ENCODE results near the gene CRABP2. TPM values are rescaled to one million over a fixed set of nuclear protein-coding genes. Genes with fewer than 3 reads are reported as not detected.

Gene CRABP2
- total RNA-seq, 6 experiments from 2014 or later = 0.24 TPM; not detected in 5

- intact Hi-C loops (cut with DNase I) = no loop called here
- H3K9me3 ChIP-seq = no peaks in the 10 kb centered on the region
- ATAC-seq (no peak), DNase-seq (no peak)
- no peak overlapping the region for H3K4me3 ChIP-seq
- no peaks in the 10 kb centered on the region for H3K4me1 ChIP-seq
- 70% methylated on average over 7 of the region's 8 CpGs for WGBS (ENCODE audit: insufficient coverage, low coverage, low lambda C conversion rate, missing lambda C conversion rate)
- no peak overlapping the region for H3K27ac ChIP-seq
- H3K36me3 ChIP-seq = no peaks in the 10 kb centered on the region
- no peak for TF ChIP-seq POLR2A (IDR thresholded peaks at IDR 0.05)
- TF ChIP-seq CTCF (IDR thresholded peaks at IDR 0.05) = no peak
- H3K27me3 ChIP-seq = no peaks in the 10 kb centered on the region
Measured at GRCh38 chr1:156696755-156697154, 8.6 kb downstream of the CRABP2 start.

GRCh38 chr1:156694690-156694962 is 10.8 kb downstream of the CRABP2 start:
- WGBS (ENCODE audit: insufficient coverage, low coverage, low lambda C conversion rate, missing lambda C conversion rate) = 92% methylated on average over 2 of the region's 5 CpGs
- Histone ChIP-seq H3K9me3 (no peaks in the 10 kb centered on the region), H3K27ac (no peak overlapping the region), H3K4me1 (peaks cover 0 to 2% (median 0%) of the 10 kb centered on the region in 4 donors), H3K4me3 (no peak overlapping the region), H3K36me3 (no peaks in the 10 kb centered on the region), H3K27me3 (peaks cover 0 to 5% of the 10 kb centered on the region in 2 donors)
- TF ChIP-seq POLR2A (IDR thresholded peaks at IDR 0.05) = no peak
- no peak for DNase-seq
- no peak for ATAC-seq
- intact Hi-C loops (cut with DNase I) = no loop called here

- no peak overlapping the region for H3K27ac ChIP-seq
- H3K9me3 ChIP-seq = no peaks in the 10 kb centered on the region
- peaks cover 0 to 5% of the 10 kb centered on the region in 2 donors for H3K27me3 ChIP-seq
- ATAC-seq = no peak
- no peak for DNase-seq
- no peak for TF ChIP-seq CTCF (IDR thresholded peaks at IDR 0.05)
- no peak for TF ChIP-seq POLR2A (IDR thresholded peaks at IDR 0.05)
- no peak overlapping the region for H3K4me3 ChIP-seq
- H3K4me1 ChIP-seq = peaks cover 0 to 7% (median 0%) of the 10 kb centered on the region in 4 donors
- intact Hi-C loops (cut with DNase I) = no loop called here
- WGBS (ENCODE audit: insufficient coverage, low coverage, low lambda C conversion rate, missing lambda C conversion rate) = 55% methylated on average over 9 of the region's 12 CpGs
- H3K36me3 ChIP-seq = no peaks in the 10 kb centered on the region
Measured at GRCh38 chr1:156693848-156694689, 11.3 kb downstream of the CRABP2 start.

- Histone ChIP-seq H3K27ac (no peak overlapping the region), H3K27me3 (peaks cover 0 to 5% of the 10 kb centered on the region in 2 donors), H3K36me3 (no peaks in the 10 kb centered on the region), H3K4me1 (peaks cover 0 to 7% (median 0%) of the 10 kb centered on the region in 4 donors), H3K9me3 (no peaks in the 10 kb centered on the region), H3K4me3 (no peak overlapping the region)
- intact Hi-C loops (cut with DNase I) = no loop called here
- no peak for DNase-seq
- 30% methylated on average over 7 of the region's 16 CpGs for WGBS (ENCODE audit: insufficient coverage, low coverage, low lambda C conversion rate, missing lambda C conversion rate)
- no peak for TF ChIP-seq POLR2A (IDR thresholded peaks at IDR 0.05)
- ATAC-seq = no peak
Measured at GRCh38 chr1:156692925-156693847, 12.2 kb downstream of the CRABP2 start.

GRCh38 chr1:156692441-156692924 is 12.9 kb downstream of the CRABP2 start:
- WGBS (ENCODE audit: insufficient coverage, low coverage, low lambda C conversion rate, missing lambda C conversion rate) = 12% methylated on average over 8 of the region's 13 CpGs
- Histone ChIP-seq H3K36me3 (no peaks in the 10 kb centered on the region), H3K4me1 (peaks cover 0 to 7% (median 0%) of the 10 kb centered on the region in 4 donors), H3K4me3 (no peak overlapping the region), H3K27ac (no peak overlapping the region), H3K9me3 (no peaks in the 10 kb centered on the region), H3K27me3 (peaks cover 0 to 5% of the 10 kb centered on the region in 2 donors)
- DNase-seq = no peak
- no peak for TF ChIP-seq POLR2A (IDR thresholded peaks at IDR 0.05)
- TF ChIP-seq CTCF (IDR thresholded peaks at IDR 0.05) = no peak
- no peak for ATAC-seq
- intact Hi-C loops (cut with DNase I) = no loop called here
